ENCODE measurements around the gene INPP5F. TPM values are rescaled to one million over a fixed set of nuclear protein-coding genes. Genes with fewer than 3 reads are reported as not detected.

The INPP5F gene
- total and polyA plus RNA-seq, 12 donors = 4.0 to 13.3 (median 6.4) TPM

DNA sequence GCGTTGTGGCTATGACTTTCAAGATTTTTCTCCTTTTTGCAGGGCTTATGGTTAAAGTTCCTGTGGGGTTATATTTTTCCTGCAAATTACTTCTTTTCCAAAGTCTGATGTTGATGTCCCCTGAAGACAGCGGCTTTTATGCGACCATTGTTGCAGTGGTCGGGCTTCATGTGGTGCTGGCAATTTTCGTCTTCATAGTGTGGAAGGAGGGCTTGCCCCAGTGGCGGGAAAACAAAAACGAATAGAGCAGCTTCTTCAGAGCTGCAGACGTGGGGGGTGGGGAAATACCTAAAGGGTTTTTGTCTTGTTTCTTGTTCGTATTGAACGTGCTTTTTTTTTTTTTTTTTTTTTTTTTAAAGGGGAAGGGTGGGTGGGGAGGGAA is 93.0 kb downstream of the INPP5F start:
- Histone ChIP-seq H3K9me3 (peaks cover 0 to 3% (median 0%) of the 10 kb centered on the region in 11 donors), H3K4me3 (peak overlapping the region in 7 of 10 donors; percentile 8 to 37 (median 33)), H3K27ac (no peak overlapping the region), H3K36me3 (peaks cover 0 to 44% (median 10%) of the 10 kb centered on the region in 9 donors), H3K27me3 (no peaks in the 10 kb centered on the region), H3K4me1 (peaks cover 0 to 9% (median 0%) of the 10 kb centered on the region in 9 donors)
- DNase-seq (no peak), ATAC-seq (no peak)
- no peak for TF ChIP-seq CTCF (IDR thresholded peaks at IDR 0.05)
- intact Hi-C loops (cut with DNase I) = loop anchor here in 1 of 10 donors (10.0 kb wide), 1 partner anchor 74 kb away; no protein-coding TSS in a partner anchor
- 45 to 65% methylated on average over 10 of the region's 10 CpGs for WGBS, 2 donors

DNA sequence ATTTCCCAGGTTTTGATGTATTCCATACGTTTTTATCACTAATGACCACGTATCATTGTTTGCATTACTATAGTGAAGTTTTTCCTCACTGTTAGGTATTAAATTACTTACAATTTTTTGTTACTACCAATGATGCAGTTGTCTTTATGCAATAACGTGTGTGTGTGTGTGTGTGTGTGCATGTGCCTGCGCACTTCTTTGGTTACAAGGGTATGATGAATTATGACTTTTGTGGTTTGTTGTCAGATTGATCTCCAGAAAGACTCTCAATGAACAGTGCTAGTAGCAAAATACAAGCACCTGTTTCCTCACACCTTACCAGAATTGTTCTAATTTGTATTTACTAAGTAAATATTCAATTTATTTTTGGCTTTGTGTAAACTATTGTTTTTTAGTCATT is 95.3 kb downstream of the INPP5F start:
- H3K4me1 ChIP-seq = peaks cover 0 to 9% (median 0%) of the 10 kb centered on the region in 9 donors
- 71 to 80% methylated on average over 4 of the region's 4 CpGs for WGBS, 2 donors
- no peak overlapping the region for H3K4me3 ChIP-seq
- no peak for DNase-seq
- H3K27me3 ChIP-seq = no peaks in the 10 kb centered on the region
- no peak for ATAC-seq
- no peak for TF ChIP-seq CTCF (IDR thresholded peaks at IDR 0.05)
- intact Hi-C loops (cut with DNase I) = no loop called here
- H3K27ac ChIP-seq = no peak overlapping the region
- peaks cover 0 to 3% (median 0%) of the 10 kb centered on the region in 11 donors for H3K9me3 ChIP-seq
- peaks cover 0 to 50% (median 0%) of the 10 kb centered on the region in 9 donors for H3K36me3 ChIP-seq

GRCh38 chr10:119824299-119824698 is 98.4 kb downstream of the INPP5F start:
- Histone ChIP-seq H3K4me3 (no peak overlapping the region), H3K4me1 (no peaks in the 10 kb centered on the region), H3K27ac (no peak overlapping the region), H3K36me3 (peaks cover 0 to 68% (median 11%) of the 10 kb centered on the region in 9 donors), H3K9me3 (no peaks in the 10 kb centered on the region), H3K27me3 (no peaks in the 10 kb centered on the region)
- no peak for TF ChIP-seq CTCF (IDR thresholded peaks at IDR 0.05)
- no peak for DNase-seq
- no peak for ATAC-seq
- 85 to 87% methylated on average over 3 of the region's 3 CpGs for whole genome bisulfite sequencing, 2 donors
- intact Hi-C loops (cut with DNase I) = no loop called here

GRCh38 chr10:119826771-119827170 is 100.9 kb downstream of the INPP5F start:
- intact Hi-C loops (cut with DNase I) = no loop called here
- ATAC-seq (no peak), DNase-seq (no peak)
- WGBS, 2 donors = 88 to 89% methylated on average over 6 of the region's 6 CpGs
- TF ChIP-seq CTCF (IDR thresholded peaks at IDR 0.05) = no peak
- H3K4me1 ChIP-seq = no peaks in the 10 kb centered on the region
- H3K9me3 ChIP-seq = no peaks in the 10 kb centered on the region
- no peaks in the 10 kb centered on the region for H3K27me3 ChIP-seq
- H3K36me3 ChIP-seq = peaks cover 0 to 93% (median 27%) of the 10 kb centered on the region in 9 donors
- no peak overlapping the region for H3K4me3 ChIP-seq
- H3K27ac ChIP-seq = no peak overlapping the region
